ENCODE results near the gene APOD. TPM values are rescaled to one million over a fixed set of nuclear protein-coding genes. Genes with fewer than 3 reads are reported as not detected.
"Not testable (repeated sequence)": the region's sequence is repeated elsewhere in the genome, so short reads cannot be mapped to it uniquely, and the experiment has no call there.

The APOD gene
- total RNA-seq, 1 donor from 2014 or later, result 8.6 TPM

DNA sequence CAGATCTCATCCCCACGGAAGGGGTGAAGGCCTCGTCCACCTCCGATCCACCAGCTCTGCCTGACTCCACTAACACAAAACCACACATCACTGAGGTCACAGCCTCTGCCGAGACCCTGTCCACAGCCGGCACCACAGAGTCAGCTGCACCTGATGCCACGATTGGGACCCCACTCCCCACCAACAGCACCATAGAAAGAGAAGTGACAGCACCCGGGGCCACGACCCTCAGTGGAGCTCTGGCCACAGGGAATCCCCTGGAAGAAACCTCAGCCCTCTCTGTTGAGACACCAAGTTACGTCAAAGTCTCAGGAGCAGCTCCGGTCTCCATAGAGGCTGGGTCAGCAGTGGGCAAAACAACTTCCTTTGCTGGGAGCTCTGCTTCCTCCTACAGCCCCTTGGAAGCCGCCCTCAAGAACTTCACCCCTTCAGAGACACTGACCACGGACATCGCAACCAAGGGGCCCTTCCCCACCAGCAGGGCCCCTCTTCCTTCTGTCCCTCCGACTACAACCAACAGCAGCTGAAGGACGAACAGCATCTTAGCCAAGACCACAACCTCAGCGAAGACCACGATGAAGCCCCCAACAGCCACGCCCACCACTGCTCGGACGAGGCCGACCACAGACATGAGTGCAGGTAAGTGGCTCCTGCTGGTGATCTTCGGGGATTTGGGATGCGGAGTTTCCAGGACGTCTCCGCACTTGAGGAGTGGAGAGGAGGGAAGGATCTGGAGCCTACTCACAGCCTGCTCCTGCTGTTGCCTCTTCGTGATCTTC is 36.0 kb upstream of the APOD start:
- DNase-seq (ENCODE audit: extremely low read depth, low read depth, low spot score), result not testable (repeated sequence)

GRCh38 chr3:195617784-195618659 is 34.3 kb upstream of the APOD start:
- DNase-seq (ENCODE audit: extremely low read depth, low read depth, low spot score), result not testable (repeated sequence)

DNA sequence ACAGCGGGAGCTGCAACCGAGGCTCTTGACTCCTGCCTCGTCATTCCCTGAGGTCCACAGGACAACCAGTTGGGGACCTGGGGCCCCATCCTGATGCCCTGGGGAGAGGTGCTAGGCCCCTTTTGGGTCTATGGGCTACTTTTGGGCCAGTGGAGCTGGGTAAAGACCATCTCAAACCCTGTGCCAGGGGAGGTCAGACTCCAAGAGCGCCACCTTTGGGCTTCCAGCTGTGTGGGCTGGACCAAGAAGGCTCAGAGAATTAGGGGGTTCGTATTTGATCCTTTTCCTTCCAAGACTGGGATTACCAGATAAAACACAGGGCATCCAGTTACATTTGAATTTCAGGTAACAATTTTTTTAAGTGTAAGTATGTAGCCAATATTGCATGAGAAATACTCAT is 33.4 kb upstream of the APOD start:
- DNase-seq (ENCODE audit: extremely low read depth, low read depth, low spot score), result not testable (repeated sequence)

DNA sequence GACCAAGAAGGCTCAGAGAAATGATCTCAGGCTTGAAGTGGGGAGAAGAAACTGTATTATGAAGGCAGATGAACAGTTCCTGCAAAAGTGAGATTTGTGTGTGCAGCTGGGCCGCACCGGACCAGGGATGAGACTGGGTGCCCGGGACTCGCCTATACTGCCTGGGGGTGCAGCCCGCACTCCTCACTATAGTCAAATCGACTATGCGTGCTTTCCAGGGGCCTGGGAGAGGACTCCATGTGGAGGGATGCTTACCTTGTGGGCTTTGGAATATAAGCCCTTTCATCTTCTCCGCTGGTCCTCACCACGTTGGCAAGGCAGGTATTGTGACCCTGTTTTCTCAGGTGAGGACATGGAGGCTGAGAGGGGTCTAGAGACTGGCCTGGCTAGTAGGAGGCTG is 32.9 kb upstream of the APOD start:
- DNase-seq (ENCODE audit: extremely low read depth, low read depth, low spot score), result no peak

GRCh38 chr3:195615952-195616537 is 32.3 kb upstream of the APOD start:
- DNase-seq (ENCODE audit: extremely low read depth, low read depth, low spot score), result not testable (repeated sequence)

- DNase-seq (ENCODE audit: extremely low read depth, low read depth, low spot score), result not testable (repeated sequence)
Observed at GRCh38 chr3:195614672-195615504, 31.1 kb upstream of the APOD start.

DNA sequence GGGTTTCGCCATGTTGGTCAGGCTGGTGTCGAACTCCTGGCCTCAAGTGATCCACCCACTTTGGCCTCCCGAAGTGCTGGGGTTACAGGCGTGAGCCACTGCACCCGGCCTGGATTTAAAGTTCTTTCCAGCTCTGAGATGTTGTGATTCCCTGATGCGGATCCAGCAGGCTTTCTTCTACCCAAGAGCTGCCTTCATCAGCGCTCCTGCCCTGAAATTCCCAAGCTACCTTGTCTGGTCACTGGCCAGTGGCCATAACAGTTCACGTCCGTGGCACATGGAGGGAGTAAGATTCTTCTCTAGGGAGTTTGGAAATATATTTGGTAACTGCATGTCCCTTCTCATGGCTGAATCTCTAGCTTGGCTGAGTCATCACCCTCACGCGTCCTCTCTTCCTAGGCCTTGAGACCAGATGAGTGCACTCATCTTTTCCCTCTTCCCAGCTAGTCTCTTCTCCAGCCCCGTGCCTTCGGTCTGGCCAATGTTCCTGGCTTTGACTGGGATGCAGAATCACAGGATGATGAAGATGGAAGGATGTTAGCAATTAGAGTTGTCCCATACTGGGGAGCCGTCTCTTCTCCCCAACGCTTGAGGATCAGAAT is 29.8 kb upstream of the APOD start:
- DNase-seq (ENCODE audit: extremely low read depth, low read depth, low spot score), result no peak

- no peak for DNase-seq (ENCODE audit: extremely low read depth, low read depth, low spot score)
Observed at GRCh38 chr3:195612075-195612800, 28.5 kb upstream of the APOD start.

- no peak for DNase-seq (ENCODE audit: extremely low read depth, low read depth, low spot score)
Observed at GRCh38 chr3:195609229-195609628, 25.5 kb upstream of the APOD start.

GRCh38 chr3:195601785-195602184 is 18.0 kb upstream of the APOD start:
- not testable (repeated sequence) for DNase-seq (ENCODE audit: extremely low read depth, low read depth, low spot score)

- no peak for DNase-seq (ENCODE audit: extremely low read depth, low read depth, low spot score)
Observed at GRCh38 chr3:195601382-195601781, 17.6 kb upstream of the APOD start.

DNA sequence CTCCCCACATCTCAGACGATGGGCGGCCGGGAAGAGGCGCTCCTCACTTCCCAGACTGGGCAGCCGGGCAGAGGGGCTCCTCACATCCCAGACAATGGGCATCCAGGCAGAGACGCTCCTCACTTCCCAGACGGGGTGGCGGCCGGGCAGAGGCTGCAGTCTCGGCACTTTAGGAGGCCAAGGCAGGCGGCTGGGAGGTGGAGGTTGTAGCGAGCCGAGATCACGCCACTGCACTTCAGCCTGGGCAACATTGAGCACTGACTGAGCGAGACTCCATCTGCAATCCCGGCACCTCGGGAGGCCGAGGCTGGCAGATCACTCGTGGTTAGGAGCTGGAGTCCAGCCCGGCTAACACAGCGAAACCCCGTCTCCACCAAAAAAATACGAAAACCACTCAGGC is 16.2 kb upstream of the APOD start:
- not testable (repeated sequence) for DNase-seq (ENCODE audit: extremely low read depth, low read depth, low spot score)

DNA sequence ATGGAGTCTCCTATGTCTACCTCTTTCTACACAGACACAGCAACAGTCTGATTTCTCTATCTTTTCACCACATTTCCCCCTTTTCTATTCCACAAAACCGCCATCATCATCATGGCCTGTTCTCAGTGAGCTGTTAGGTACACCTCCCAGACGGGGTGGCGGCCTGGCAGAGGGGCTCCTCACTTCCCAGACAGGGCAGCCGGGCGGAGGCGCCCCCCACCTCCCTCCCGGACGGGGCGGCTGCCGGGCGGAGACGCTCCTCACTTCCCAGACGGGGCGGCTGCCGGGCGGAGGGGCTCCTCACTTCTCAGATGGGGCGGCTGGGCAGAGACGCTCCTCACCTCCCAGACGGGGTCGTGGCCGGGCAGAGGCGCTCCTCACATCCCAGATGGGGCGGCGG is 15.8 kb upstream of the APOD start:
- not testable (repeated sequence) for DNase-seq (ENCODE audit: extremely low read depth, low read depth, low spot score)

DNA sequence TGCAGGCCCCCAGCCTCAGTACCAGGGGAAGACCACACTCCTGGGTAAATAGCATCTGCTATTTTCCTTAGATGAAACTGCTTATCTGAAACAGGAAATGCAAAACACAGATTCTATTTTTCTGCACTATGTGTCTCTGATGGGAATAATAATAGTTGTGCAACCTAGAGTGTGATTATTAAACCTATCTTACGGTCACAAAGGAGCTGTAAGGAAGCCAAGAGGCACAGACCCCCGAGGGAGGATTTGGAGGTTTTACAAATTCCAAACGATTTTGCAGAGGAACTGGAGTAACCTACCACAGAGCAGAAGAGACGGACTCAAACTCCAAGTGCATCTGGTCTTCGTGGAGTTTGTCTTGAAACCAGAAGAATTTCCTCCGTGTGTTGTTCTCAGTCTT is 14.1 kb upstream of the APOD start:
- no peak for DNase-seq (ENCODE audit: extremely low read depth, low read depth, low spot score)

GRCh38 chr3:195597229-195597628 is 13.5 kb upstream of the APOD start:
- no peak for DNase-seq (ENCODE audit: extremely low read depth, low read depth, low spot score)

DNA sequence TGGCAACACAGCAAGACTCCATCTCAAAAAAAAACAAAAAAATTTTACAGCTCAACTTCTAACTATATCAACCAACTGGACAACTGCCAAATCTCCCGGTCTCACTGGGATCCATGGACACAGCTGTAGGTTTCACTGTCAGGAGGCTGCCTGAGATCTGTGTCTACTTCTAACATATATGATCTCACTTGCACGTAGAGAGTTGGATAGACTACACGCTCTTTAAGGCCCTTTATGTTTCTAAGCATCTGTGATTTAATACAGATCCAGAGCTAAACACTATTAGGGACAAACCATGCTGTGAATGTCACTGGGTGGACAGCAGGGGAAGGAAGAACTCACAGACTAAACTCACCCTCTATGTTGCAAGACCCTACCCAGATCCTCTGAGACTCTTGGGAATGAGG is 13.0 kb upstream of the APOD start:
- DNase-seq (ENCODE audit: extremely low read depth, low read depth, low spot score), result no peak

DNA sequence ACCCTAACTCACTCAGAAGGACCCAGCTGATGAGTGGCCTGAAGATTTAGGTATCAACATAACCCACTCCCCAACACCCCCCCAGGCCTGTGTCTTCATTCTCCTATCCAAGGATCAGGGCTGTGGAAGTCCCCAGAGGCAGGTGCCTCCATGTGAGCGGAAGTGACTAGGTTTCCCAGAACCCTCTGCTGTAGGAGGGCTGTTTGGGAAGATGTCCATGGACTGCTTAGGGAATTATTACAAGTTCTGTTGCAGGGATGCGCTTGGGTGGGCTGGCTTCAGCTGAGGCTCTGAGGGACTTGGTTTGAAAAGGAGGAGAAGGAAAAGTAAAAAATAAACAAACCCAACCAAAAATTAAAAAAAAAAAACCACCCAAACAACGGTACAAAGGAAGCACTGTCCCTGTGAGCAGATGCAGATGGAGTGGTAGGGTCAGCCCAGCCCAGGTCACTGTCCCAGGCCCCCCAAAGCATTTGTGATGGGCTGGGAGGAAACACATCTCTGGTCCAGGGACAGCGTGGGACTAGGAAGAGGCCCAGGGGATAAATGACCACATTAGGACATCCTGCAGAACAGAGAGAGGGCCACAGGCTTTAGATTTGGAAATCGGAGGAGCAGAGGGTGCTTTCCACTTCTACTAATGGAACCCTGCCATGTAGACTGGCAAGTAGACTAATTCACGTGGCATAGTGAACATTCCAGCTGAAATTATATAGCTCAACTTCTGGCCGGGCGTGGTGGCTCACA is 12.2 kb upstream of the APOD start:
- no peak for DNase-seq (ENCODE audit: extremely low read depth, low read depth, low spot score)

DNA sequence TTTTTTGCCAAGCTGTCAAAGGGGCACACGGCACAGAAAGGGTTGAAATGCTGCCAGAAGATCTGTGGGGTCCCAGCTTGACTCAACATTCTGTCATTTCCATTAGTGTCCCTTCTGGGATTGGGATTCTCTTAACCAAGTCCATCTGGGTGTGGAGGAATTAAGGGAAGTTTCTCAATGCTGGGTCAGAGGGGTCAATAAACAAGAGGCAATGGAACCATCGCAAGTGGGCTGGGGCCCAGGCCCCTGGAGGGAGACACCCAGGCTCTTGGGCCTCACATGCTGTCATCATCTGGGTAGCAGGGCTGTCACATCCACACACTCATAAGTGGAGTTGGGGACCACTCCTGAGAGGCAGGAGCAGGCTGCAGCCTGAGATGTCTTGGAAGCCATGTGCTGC is 8.1 kb upstream of the APOD start:
- no peak for DNase-seq (ENCODE audit: extremely low read depth, low read depth, low spot score)

DNA sequence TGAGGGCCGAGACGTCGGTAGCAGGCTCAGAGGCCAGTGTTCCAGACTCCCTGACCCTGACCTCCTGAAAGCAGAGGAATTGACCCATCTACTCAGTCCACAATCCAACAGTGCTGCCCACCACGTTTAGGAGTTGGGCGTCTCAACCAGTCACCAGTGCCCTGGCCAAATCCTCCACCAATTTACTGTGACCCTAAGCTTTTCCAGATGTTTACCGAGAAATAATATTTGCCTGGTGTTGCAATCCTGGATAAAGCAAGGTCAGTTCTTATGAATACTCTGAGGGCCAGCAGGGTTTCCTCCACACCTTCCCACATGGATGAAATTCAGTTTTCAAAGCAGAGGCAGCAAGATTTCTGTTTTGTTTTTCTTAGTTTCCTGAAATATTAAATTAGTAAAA is 7.5 kb upstream of the APOD start:
- DNase-seq (ENCODE audit: extremely low read depth, low read depth, low spot score), result no peak
